Measurements from ENCODE around the gene MRPS27.

MRPS27 gene

GRCh38 chr5:72224946-72225463 is 95.0 kb downstream of the MRPS27 start:
- H3K79me2 ChIP-seq (ENCODE audit: control insufficient read depth, low read length) = no peaks in the 10 kb centered on the region
- H3F3A ChIP-seq (ENCODE audit: control insufficient read depth, insufficient read depth) = no peaks in the 10 kb centered on the region
- no peaks in the 10 kb centered on the region for H3K4me1 ChIP-seq (ENCODE audit: control insufficient read depth, low read length)
- H3K27me3 ChIP-seq (ENCODE audit: control insufficient read depth, low read length) = no peaks in the 10 kb centered on the region
- H3K4me2 ChIP-seq (ENCODE audit: low read length) = no peak overlapping the region
- no peak overlapping the region for H3K27ac ChIP-seq (ENCODE audit: low read depth, low read length)
- no peak overlapping the region for H3K4me3 ChIP-seq (ENCODE audit: low read length)
- peaks cover 96% of the 10 kb centered on the region for H3K36me3 ChIP-seq (ENCODE audit: control insufficient read depth, low read length)
- H3K9me3 ChIP-seq (ENCODE audit: control insufficient read depth, insufficient read depth, low read length) = no peaks in the 10 kb centered on the region
- TF ChIP-seq EZH2phosphoT487 (IDR thresholded peaks at IDR 0.05; ENCODE audit: borderline replicate concordance, low read length) (no peak), CTCF (IDR thresholded peaks at IDR 0.05; ENCODE audit: low read depth, low read length, poor library complexity, severe bottlenecking) (no peak)
- no peaks in the 10 kb centered on the region for H4K20me1 ChIP-seq (ENCODE audit: control insufficient read depth, insufficient read depth, low read depth, low read length)
- H3K9me2 ChIP-seq (replicated peaks; ENCODE audit: control insufficient read depth, low read length) = no peaks in the 10 kb centered on the region

DNA sequence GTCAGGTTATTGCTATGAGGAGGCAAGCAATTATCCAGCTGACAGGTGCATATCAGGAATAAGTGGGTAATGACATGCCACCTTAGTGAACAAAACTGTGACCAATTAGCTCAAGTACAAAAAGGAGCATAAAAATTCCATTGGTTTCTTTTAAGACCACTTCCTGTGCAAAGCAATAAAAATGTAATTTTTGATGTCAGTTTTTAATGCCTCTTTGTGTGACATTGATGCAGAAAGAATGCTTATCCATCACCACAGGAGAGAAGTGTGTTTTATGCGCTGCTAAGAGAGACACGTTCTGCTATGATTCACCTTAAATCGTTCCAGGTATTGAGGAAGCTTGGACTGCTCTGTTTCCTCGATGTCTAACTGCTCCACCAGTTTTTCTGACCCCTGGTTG is 96.7 kb downstream of the MRPS27 start:
- no peaks in the 10 kb centered on the region for H3K79me2 ChIP-seq (ENCODE audit: control insufficient read depth, low read length)
- H3F3A ChIP-seq (ENCODE audit: control insufficient read depth, insufficient read depth) = no peaks in the 10 kb centered on the region
- no peak for TF ChIP-seq EZH2phosphoT487 (IDR thresholded peaks at IDR 0.05; ENCODE audit: borderline replicate concordance, low read length)
- TF ChIP-seq CTCF (IDR thresholded peaks at IDR 0.05; ENCODE audit: low read depth, low read length, poor library complexity, severe bottlenecking) = no peak
- H3K4me3 ChIP-seq (ENCODE audit: low read length) = no peak overlapping the region
- peaks cover 100% of the 10 kb centered on the region for H3K36me3 ChIP-seq (ENCODE audit: control insufficient read depth, low read length)
- H3K27ac ChIP-seq (ENCODE audit: low read depth, low read length) = no peak overlapping the region
- H3K9me3 ChIP-seq (ENCODE audit: control insufficient read depth, insufficient read depth, low read length) = no peaks in the 10 kb centered on the region
- no peaks in the 10 kb centered on the region for H4K20me1 ChIP-seq (ENCODE audit: control insufficient read depth, insufficient read depth, low read depth, low read length)
- no peaks in the 10 kb centered on the region for H3K4me1 ChIP-seq (ENCODE audit: control insufficient read depth, low read length)
- H3K4me2 ChIP-seq (ENCODE audit: low read length) = no peak overlapping the region
- no peaks in the 10 kb centered on the region for H3K27me3 ChIP-seq (ENCODE audit: control insufficient read depth, low read length)
- no peaks in the 10 kb centered on the region for H3K9me2 ChIP-seq (replicated peaks; ENCODE audit: control insufficient read depth, low read length)

DNA sequence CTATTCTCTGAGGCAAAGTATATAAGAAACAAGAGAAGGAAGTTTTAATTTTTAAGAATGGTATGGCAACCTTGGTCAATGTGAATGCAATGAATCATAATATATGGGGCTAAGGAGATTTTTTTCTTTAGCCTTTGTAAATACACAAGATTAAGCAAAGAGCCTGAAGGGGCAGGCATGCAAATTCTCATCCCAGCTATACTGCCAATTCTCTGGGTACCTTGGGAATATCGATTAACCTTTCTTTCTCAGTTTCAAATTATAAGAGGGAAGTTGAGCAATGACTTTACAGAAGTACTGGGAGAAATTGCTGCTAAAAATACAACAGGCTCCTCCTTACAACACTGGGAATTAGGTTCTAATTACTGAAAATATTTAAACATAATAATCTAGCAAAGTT is 97.5 kb downstream of the MRPS27 start:
- Histone ChIP-seq H3K4me1 (ENCODE audit: control insufficient read depth, low read length) (no peaks in the 10 kb centered on the region), H3K27me3 (ENCODE audit: control insufficient read depth, low read length) (no peaks in the 10 kb centered on the region), H3K9me2 (replicated peaks; ENCODE audit: control insufficient read depth, low read length) (no peaks in the 10 kb centered on the region), H3K36me3 (ENCODE audit: control insufficient read depth, low read length) (peaks cover 100% of the 10 kb centered on the region), H3K4me3 (ENCODE audit: low read length) (no peak overlapping the region), H3K79me2 (ENCODE audit: control insufficient read depth, low read length) (no peaks in the 10 kb centered on the region), H3K27ac (ENCODE audit: low read depth, low read length) (no peak overlapping the region), H3F3A (ENCODE audit: control insufficient read depth, insufficient read depth) (no peaks in the 10 kb centered on the region), H4K20me1 (ENCODE audit: control insufficient read depth, insufficient read depth, low read depth, low read length) (no peaks in the 10 kb centered on the region), H3K4me2 (ENCODE audit: low read length) (no peak overlapping the region), H3K9me3 (ENCODE audit: control insufficient read depth, insufficient read depth, low read length) (no peaks in the 10 kb centered on the region)
- TF ChIP-seq EZH2phosphoT487 (IDR thresholded peaks at IDR 0.05; ENCODE audit: borderline replicate concordance, low read length) (no peak), CTCF (IDR thresholded peaks at IDR 0.05; ENCODE audit: low read depth, low read length, poor library complexity, severe bottlenecking) (no peak)

Measured in DOHH2 (cell line).